GM21528 (cell line): Measurements from ENCODE around the gene THOC1.

Source experiments
- ATAC-seq: cut with Tn5 transposase; IDR thresholded peaks from one replicate; pipeline ENCODE4 v1.9.1; 2021; ENCODE audit warnings: mild to moderate bottlenecking, moderate library complexity; ENCODE audit not compliant: unreplicated experiment, low FRiP score

The THOC1 gene

GRCh38 chr18:220708-221107, 47.1 kb downstream of the THOC1 start:
- no peak for ATAC-seq

GRCh38 chr18:217532-218336, 50.1 kb downstream of the THOC1 start:
- ATAC-seq: no peak

DNA sequence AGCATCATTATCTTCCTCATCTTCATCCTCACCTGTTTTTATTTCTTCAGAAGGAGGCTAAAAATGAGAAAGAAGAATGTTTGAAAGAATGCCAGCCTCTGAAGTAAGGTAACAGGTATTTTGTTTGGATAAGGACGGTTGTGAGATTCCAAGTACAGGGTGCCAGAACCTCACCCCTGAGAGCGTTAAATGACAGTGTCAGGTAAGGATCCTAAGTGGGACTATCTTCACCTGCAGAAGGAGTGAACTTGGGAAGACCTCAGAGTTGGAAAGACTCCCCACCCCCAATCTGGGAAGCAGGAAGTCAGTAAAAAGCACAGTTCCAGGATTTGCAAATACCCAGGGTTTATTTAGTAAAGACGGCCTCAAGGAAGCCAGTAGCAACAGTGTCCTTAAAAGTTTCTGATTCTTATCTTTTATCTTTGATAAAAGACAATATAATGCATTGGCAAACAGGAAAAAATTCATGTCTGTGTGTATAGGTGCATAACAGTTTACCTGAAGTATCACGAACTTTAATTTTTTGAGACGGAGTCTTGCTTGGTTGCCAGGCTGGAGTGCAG, 52.3 kb downstream of the THOC1 start:
- ATAC-seq: no peak

GRCh38 chr18:213966-214365, 53.9 kb downstream of the THOC1 start:
- no peak for ATAC-seq

GRCh38 chr18:213505-213904, 54.3 kb downstream of the THOC1 start:
- no peak for ATAC-seq

- no peak for ATAC-seq
Observed at GRCh38 chr18:212780-213179, 55.1 kb downstream of the THOC1 start.

GRCh38 chr18:211582-211981, 56.3 kb downstream of the THOC1 start:
- ATAC-seq: no peak

DNA sequence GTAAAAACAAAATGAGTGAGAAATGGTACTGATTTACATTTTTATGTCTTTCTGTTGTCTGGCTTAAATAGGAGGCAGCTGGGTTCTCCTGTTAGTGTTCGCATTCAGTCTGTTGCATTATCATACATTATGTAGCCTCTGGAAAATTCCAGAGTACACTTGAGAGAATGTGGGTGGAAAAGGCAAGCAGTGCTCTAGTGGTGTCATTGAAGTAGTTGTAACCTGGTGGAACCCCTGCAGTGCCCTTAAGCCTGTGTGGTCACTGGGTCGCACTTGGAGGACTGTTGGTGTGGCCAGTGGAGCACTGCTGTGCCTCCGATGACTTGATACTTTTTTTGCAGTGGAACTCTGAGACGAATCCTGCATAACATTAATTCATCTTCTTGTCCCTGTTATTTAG, 57.1 kb downstream of the THOC1 start:
- no peak for ATAC-seq

- no peak for ATAC-seq
Observed at GRCh38 chr18:210075-210474, 57.8 kb downstream of the THOC1 start.

GRCh38 chr18:199768-200167, 68.1 kb downstream of the THOC1 start:
- ATAC-seq: no peak

- ATAC-seq: no peak
Observed at GRCh38 chr18:199214-199613, 68.6 kb downstream of the THOC1 start.

DNA sequence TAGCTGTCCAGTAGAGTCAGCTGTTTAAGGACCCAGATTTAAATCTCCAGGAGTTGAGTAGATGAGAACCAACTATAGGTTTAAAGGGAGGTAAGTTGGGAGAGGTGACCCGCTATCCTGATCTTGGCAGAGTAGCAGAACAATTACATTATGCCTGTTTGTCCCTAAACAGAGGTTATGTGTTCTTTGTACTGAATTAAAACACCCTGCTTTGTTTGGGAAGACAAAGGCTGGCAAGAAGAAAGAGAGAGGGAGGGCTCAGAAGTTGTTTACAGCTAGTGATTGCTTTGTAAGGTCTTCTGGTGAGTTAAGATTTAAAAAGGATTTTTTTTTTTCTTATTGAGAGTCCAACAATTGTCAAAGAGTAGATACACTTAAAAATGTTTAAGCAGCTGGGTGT, 72.2 kb downstream of the THOC1 start:
- ATAC-seq: no peak

DNA sequence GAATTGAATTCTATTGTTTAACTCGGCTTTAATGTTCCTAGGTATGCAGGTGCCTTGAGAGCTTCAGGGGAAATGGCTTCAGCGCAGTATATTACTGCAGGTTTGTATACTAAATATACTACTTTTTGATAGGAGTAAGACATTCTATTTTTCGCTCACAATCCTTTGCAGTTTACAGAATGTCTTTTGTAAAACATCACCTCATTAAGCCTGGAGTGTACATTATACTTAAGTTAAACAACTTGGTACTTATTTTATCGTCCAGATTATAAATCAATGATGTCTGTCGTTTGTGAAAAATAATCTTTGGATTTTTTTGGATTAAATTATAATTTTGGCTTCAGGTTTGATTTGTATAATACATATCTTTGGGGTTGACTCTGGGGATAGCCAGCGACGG, 75.0 kb downstream of the THOC1 start:
- ATAC-seq: no peak

DNA sequence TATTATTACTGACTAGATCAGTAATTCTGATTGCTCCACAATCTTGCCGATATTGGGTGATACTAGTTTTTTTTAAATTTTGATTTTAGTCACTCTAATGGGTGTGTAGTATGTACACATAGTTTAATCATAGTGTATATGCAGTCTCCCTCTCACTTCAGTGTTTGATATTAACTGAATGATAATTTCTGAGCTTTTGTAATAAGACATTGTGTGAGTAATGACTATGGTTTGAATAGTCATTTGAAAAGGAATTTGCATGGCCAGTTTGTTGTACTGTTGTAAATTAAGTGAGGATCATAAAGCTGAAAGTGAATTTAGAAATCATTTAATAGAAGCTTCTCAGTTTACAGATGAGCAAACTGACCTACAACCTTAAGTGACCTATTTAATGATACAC, 76.1 kb downstream of the THOC1 start:
- ATAC-seq: no peak

DNA sequence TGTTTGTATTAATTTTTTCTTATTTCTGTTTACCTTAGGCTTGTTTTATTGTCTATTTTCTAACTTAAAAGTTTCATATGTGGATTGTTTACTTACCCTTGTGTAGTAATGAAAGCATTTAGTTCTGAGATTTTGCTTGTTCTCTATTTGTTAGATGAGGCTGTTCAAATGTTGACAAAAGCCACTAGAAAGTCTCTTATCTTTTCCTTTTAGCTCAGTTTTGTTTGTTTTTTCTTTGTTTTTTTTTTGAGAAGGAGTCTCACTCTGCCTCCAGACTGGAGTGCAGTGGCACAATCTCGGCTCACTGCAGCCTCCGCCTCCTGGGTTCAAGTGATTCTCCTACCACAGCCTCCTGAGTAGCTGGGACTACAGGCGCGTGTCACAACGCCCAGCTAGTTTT, 78.6 kb downstream of the THOC1 start:
- ATAC-seq: no peak

- no peak for ATAC-seq
Observed at GRCh38 chr18:183769-184168, 84.1 kb downstream of the THOC1 start.

GRCh38 chr18:181711-182110, 86.1 kb downstream of the THOC1 start:
- ATAC-seq: no peak

DNA sequence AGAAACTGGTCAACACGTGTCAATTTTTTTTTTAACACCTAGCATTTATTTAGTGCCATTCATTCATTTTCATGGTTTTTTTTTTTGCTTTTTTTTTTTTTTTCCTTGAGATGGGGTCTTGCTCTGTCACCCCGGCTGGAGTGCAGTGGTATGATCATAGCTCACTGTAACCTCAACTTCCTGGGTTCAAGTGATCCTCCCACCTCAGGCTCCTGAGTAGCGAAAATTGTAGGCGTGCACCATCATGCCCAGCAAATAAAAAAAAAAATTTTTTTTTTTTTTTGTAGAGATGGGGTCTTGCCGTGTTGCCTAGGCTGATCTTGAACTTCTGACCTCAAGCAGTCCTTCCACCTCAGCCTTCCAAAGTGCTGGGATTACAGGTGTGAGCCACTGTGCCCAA, 88.3 kb downstream of the THOC1 start:
- ATAC-seq: no peak

DNA sequence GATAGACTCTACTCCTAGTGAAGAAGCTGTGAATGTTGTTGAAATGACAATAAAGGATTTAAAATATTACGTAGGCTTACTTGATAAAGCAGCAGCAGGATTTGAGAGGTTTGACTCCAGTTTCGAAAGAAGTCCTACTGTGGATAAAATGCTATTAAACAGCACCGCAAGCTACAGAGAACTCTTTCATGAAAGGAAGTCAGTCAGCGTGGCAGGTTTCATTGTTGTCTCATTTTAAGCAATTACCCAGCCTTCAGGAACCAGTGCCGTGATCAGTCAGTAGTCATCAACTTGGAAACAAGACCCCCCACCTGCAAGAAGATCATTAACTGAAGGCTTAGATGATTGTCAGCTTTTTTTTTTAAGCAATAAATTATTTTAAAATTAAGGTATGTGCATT, 95.5 kb downstream of the THOC1 start:
- no peak for ATAC-seq
